Fibroblast of lung (primary cell): Measurements from ENCODE around the gene DDX27. TPM values are rescaled to one million over a fixed set of nuclear protein-coding genes. Genes with fewer than 3 reads are reported as not detected.
A peak's percentile ranks its signal among the peaks of the same experiment; 100 is the strongest.

Source experiments
- DNase-seq, 2 donors: peaks; one replicate each; pipeline versions ENCODE4 v3.0.0 to v3.0.0-alpha.2; 2010; ENCODE audit warnings: low read depth in 2 of 2
- H2AFZ ChIP-seq: 2 replicates; pipeline ENCODE4 v1.5.1; 2012; ENCODE audit warnings: low read length, control low read depth, inconsistent platforms
- H3K27ac ChIP-seq: 2 replicates; pipeline ENCODE4 v1.5.1; 2011; ENCODE audit warnings: low read length, control low read depth; ENCODE audit not compliant: insufficient read depth
- H3K27me3 ChIP-seq: 2 replicates; pipeline ENCODE4 v1.5.1; 2011; ENCODE audit warnings: mild to moderate bottlenecking, low read length; ENCODE audit not compliant: control insufficient read depth, insufficient read depth
- H3K36me3 ChIP-seq: 2 replicates; pipeline ENCODE4 v1.5.1; 2011; ENCODE audit warnings: low read length; ENCODE audit not compliant: control insufficient read depth, insufficient read depth
- H3K4me1 ChIP-seq: 2 replicates; pipeline ENCODE4 v1.5.1; 2011; ENCODE audit warnings: low read length; ENCODE audit not compliant: control insufficient read depth, insufficient read depth; ENCODE audit errors: extremely low read depth
- H3K4me2 ChIP-seq: 2 replicates; pipeline ENCODE4 v1.5.1; 2011; ENCODE audit warnings: low read length, control low read depth; ENCODE audit not compliant: insufficient read depth; ENCODE audit errors: extremely low read depth
- H3K4me3 ChIP-seq, 4 experiments: fragments of 200-600 bp in 1 of 4; sonication (generic) in 1 of 4; replicated peaks in 1 of 4; 2 replicates each; pipeline ENCODE4 v1.5.1; 2011 to 2016; ENCODE audit warnings: low read length in 4 of 4, low read depth in 3 of 4, mild to moderate bottlenecking in 3 of 4, control low read depth in 2 of 4, inconsistent platforms in 1 of 4, mixed read lengths in 1 of 4; ENCODE audit not compliant: insufficient read depth in 1 of 4; ENCODE audit errors: control extremely low read depth in 1 of 4
- H3K79me2 ChIP-seq: 2 replicates; pipeline ENCODE4 v1.5.1; 2012; ENCODE audit warnings: mild to moderate bottlenecking, low read length, inconsistent platforms; ENCODE audit not compliant: control insufficient read depth, insufficient read depth
- H3K9ac ChIP-seq: 2 replicates; pipeline ENCODE4 v1.5.1; 2011; ENCODE audit warnings: mild to moderate bottlenecking, low read length, control low read depth; ENCODE audit not compliant: insufficient read depth
- H3K9me3 ChIP-seq: 2 replicates; pipeline ENCODE4 v1.5.1; 2012; ENCODE audit warnings: low read depth, low read length; ENCODE audit not compliant: control insufficient read depth, insufficient read depth
- H4K20me1 ChIP-seq: 2 replicates; pipeline ENCODE4 v1.5.1; 2011; ENCODE audit warnings: low read length; ENCODE audit not compliant: control insufficient read depth, insufficient read depth; ENCODE audit errors: extremely low read depth
- EZH2 ChIP-seq: IDR thresholded peaks from 2 replicates; pipeline ENCODE4 v1.5.1; 2012; ENCODE audit warnings: low read length, control low read depth, mild to moderate bottlenecking; ENCODE audit errors: missing control alignments
- polyA plus RNA-seq, 2 donors: library from polyadenylated mRNA; depleted of rRNA in 1 of 2; stranded (reverse) in 1 of 2; unstranded in 1 of 2; fragments of >200 nt; gene quantifications; 2 replicates each; pipeline ENCODE4 v1.2.1, GENCODE V29; 2011 to 2012; ENCODE audit warnings: missing spikeins in 1 of 2
- total RNA-seq: library from RNA; depleted of rRNA; stranded (reverse); fragments of >200 nt; gene quantifications from 2 replicates; pipeline ENCODE4 v1.2.1, GENCODE V29; 2014
- TF ChIP-seq, protein P1 (sequence below), 2 donors: IDR thresholded peaks in 1 of 2; conservative IDR thresholded peaks in 1 of 2; 1 replicate in 1 of 2; 2 replicates in 1 of 2; pipeline ENCODE4 v1.5.1; 2011 to 2012; ENCODE audit warnings: low read length in 2 of 2, control low read depth in 1 of 2, inconsistent platforms in 1 of 2, low read depth in 1 of 2, mild to moderate bottlenecking in 1 of 2

Gene DDX27
- total and polyA plus RNA-seq, 2 donors (not counting 1 experiment from before 2014, with no cell fraction given): 24.7 to 32.5 TPM

DNA sequence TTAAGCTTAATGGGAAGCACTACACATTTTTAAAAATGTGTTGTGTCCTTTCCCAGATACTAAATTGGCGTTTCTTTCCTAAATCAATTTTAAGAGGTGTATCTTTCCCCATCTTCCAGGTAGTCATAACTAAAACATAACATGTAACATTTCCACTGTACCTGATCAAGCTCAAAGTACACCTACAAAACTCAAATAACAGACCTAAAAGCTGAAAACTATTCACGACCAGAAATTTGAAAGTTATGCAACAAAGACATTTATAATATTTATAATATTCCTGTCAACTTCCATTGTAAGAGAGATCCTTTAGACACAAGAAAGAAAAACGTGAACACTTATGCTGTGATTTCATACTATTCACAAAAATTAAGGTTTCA lies 34.5 kb upstream of the DDX27 start:
- Histone ChIP-seq H3K27ac (no peak overlapping the region), H3K4me1 (peaks cover 4% of the 10 kb centered on the region), H3K4me2 (no peak overlapping the region), H3K9me3 (no peaks in the 10 kb centered on the region), H3K4me3 (no peak overlapping the region), H3K9ac (no peak overlapping the region), H3K36me3 (no peaks in the 10 kb centered on the region), H3K79me2 (peaks cover 76% of the 10 kb centered on the region), H4K20me1 (peaks cover 5% of the 10 kb centered on the region), H3K27me3 (no peaks in the 10 kb centered on the region), H2AFZ (no peak overlapping the region)
- DNase-seq: no peak
- TF ChIP-seq, protein P1, sequence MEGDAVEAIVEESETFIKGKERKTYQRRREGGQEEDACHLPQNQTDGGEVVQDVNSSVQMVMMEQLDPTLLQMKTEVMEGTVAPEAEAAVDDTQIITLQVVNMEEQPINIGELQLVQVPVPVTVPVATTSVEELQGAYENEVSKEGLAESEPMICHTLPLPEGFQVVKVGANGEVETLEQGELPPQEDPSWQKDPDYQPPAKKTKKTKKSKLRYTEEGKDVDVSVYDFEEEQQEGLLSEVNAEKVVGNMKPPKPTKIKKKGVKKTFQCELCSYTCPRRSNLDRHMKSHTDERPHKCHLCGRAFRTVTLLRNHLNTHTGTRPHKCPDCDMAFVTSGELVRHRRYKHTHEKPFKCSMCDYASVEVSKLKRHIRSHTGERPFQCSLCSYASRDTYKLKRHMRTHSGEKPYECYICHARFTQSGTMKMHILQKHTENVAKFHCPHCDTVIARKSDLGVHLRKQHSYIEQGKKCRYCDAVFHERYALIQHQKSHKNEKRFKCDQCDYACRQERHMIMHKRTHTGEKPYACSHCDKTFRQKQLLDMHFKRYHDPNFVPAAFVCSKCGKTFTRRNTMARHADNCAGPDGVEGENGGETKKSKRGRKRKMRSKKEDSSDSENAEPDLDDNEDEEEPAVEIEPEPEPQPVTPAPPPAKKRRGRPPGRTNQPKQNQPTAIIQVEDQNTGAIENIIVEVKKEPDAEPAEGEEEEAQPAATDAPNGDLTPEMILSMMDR (conservative IDR thresholded peaks at IDR 0.05 in 1 of 2, IDR thresholded peaks at IDR 0.05 in 1 of 2; ENCODE audit: low read depth in 1 of 2, low read length in 2 of 2): no peak
- TF ChIP-seq EZH2: no peak

DNA sequence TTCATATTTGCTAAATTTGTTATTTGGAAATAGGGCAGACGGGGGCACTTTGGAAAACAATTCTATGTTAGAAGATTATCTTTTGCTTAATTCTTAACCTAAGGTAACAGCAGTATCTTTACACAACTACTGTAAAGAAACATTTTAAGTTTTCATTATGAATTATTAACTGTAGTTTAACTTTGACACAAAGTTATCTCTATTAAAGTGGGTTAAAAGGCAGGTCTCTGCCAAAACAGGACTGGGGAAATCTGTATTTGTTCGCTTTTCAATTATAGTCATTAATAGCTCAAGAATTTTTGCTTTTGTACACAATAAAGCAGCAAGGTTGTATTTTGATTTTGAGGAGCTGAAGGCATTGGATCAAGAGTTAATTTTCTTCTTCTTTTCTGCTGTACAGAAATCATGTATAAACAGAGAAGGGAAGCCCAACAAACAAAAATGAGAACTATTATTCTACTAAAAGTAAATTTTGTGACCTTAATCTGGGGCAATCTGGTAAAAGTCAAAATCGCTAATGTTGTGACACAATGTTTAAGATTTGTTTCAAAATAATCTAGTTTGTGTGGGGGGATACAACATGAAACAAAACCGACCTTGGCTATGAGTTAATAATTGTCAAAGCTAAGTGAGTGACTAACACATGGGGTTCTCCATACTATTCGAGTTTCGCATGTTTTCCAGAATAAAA lies 34.0 kb upstream of the DDX27 start:
- H3K79me2 ChIP-seq: peaks cover 70% of the 10 kb centered on the region
- no peak overlapping the region for H3K27ac ChIP-seq
- no peak for DNase-seq
- no peak overlapping the region for H3K9ac ChIP-seq
- no peak overlapping the region for H3K4me3 ChIP-seq
- peaks cover 4% of the 10 kb centered on the region for H3K4me1 ChIP-seq
- peaks cover 5% of the 10 kb centered on the region for H4K20me1 ChIP-seq
- H3K36me3 ChIP-seq: no peaks in the 10 kb centered on the region
- H2AFZ ChIP-seq: no peak overlapping the region
- H3K27me3 ChIP-seq: no peaks in the 10 kb centered on the region
- H3K4me2 ChIP-seq: no peak overlapping the region
- TF ChIP-seq EZH2: no peak
- TF ChIP-seq, protein P1 (conservative IDR thresholded peaks at IDR 0.05 in 1 of 2, IDR thresholded peaks at IDR 0.05 in 1 of 2; ENCODE audit: low read depth in 1 of 2, low read length in 2 of 2): no peak
- H3K9me3 ChIP-seq: no peaks in the 10 kb centered on the region

DNA sequence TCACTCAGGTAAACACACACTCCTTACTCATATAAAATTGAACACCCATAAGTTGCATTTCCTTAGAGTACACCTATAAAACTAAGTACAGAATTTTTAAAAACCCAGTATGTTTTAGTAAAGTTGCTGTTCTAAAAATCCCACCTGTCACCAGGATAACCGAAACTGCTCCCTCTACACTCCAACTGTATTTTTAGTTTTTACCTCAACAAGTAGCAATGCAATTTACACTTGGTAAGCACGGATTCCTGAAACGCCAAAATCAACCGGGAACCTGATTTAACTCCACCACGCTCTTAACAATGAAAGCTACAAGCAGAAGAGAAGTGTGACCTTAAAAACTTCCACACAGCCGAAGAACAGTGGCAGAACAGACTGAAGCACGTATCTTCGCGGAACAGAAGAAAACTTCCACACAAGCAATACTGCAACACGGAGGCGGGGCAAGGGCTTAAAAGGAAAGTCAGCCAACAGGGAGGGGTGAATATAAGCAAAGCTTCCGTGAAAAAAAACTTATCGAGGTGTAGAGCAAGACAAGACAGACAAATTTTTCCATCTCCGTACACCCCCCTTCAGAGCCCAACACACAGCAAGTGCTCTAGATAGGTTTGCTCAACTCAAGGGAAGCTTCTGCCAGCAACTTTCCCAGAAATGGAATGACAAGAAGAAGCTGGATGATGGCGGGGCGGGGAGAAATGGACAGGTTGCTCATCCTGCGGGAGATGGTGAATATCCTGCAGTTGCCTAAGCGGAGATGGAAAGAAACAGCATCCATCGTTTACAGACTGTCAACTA lies 32.5 kb upstream of the DDX27 start:
- Histone ChIP-seq H4K20me1 (no peaks in the 10 kb centered on the region), H3K4me2 (peak overlapping the region; percentile 92), H2AFZ (peak overlapping the region; percentile 22), H3K36me3 (no peaks in the 10 kb centered on the region), H3K4me1 (peaks cover 4% of the 10 kb centered on the region), H3K4me3 (peak overlapping the region; percentile 42 to 98 (median 78)), H3K9me3 (no peaks in the 10 kb centered on the region), H3K27me3 (no peaks in the 10 kb centered on the region), H3K9ac (peak overlapping the region; percentile 26), H3K27ac (peak overlapping the region; percentile 46), H3K79me2 (peaks cover 55% of the 10 kb centered on the region)
- DNase-seq: peak; percentile 58 to 63
- TF ChIP-seq, protein P1 (conservative IDR thresholded peaks at IDR 0.05 in 1 of 2, IDR thresholded peaks at IDR 0.05 in 1 of 2; ENCODE audit: low read depth in 1 of 2, low read length in 2 of 2): peak in 1 of 2 donors; percentile 9
- no peak for TF ChIP-seq EZH2
